Fibroblast of skin of abdomen (primary cell): ENCODE measurements around the gene HOXA4.

Experiments used
- DNase-seq: peaks from one replicate; pipeline ENCODE4 v3.0.0-alpha.2; 2013

The HOXA4 gene

GRCh38 chr7:27104341-27105058 lies 26.1 kb downstream of the HOXA4 start:
- no peak for DNase-seq

DNA sequence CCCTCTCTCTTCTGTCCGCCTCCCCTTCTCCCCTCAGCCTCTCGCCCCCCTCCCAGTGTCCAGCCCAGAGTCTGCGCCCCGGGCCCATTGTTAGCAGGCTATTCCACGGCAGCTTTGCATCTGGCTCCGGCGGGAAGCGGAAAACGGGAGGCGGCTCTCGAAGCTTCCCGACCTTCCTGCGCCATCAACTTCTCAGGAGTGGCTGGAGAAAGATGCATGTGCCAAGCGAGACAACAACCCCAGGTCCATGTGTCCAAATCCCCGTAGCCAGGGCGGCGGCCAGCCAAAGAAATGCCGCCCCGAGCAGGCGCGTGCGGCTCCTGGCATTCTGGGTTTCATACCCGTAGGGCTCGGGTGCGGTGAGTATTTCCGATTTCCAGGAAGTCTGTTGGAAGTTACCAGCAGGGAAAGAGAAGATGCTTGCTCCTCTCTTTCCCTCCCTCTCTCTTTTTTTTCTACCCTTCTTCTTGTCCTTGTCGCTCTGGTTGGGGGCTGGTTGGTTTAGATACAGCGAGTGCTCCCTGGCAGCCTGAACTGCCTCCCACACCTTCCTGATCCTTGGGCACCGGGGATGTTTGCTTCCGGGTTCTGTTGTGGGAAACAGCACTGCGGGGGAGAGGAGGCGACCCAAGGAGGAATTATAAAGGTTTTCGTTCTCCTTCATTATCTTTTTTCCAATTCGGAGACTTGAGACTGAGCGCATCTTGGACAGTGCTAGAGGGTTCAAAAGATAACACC lies 26.9 kb downstream of the HOXA4 start:
- DNase-seq: no peak

GRCh38 chr7:27102581-27103442 lies 27.7 kb downstream of the HOXA4 start, which contains the start of gene HOXA2:
Gene HOXA2, minus strand, starts transcription at chr7:27102683. Its CDS starts 183 bp downstream, at chr7:27102500.
- DNase-seq: no peak

DNA sequence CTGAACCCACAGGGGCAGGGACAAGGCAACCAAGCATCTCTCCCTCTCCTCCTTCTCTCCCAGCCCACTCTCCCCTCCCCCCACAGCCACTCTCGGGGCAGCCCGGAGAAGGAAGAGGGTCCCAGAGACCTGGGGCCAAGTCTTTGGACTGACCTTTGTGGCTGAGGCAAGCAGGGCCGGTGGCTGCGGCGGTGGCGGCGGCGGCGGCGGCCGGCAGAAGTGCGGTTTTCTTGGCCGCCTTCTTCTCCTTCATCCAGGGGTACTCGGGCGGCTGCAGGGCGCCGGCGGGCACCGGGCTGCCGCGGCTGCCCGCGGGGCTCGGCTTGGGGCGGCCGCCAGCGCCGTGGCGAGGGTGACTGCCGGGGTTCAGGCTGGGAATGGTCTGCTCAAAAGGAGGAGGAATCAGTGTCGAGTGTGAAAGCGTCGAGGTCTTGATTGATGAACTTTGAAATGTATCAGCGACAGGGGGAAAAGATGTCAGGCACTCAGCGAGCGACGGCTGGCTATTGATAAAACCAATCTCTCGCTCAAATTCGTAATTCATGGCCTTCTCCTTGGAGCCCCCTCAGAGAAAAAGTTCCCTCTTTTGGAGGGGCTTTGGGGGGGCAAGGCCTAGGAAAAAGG lies 28.5 kb downstream of the HOXA4 start:
- DNase-seq: no peak

DNA sequence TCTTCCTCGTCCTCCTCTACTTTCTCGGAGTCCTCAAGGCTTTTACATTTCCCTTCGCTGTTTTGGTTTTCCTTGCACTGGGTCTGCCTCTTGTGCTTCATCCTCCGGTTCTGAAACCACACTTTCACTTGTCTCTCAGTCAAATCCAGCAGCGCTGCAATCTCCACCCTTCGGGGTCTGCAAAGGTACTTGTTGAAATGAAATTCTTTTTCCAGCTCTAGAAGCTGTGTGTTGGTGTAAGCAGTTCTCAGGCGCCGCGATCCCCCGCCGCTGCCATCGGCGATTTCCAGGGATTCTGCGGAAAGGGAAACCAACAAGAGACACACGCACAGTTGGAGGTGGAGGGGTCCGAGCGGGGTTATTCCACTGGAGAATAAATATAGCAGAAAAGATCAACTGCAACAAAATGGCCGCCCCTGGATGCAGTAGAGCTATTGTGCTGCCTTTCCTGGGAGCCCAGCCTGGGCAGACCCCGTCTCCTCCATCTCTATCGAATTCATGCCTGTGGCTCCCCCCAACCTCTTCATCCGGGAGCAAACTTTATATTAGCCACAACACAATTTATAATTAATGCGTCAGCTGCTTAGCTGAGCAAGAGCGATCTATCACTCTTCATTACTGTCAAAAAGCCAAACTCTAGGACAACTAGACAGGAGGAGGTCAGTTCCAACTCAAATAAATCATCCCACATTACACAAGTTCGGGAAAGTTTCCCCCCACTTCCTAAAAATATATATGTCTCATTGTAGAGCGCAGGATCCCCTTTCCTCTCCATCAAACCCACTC lies 29.2 kb downstream of the HOXA4 start:
- DNase-seq: peak; percentile 78

DNA sequence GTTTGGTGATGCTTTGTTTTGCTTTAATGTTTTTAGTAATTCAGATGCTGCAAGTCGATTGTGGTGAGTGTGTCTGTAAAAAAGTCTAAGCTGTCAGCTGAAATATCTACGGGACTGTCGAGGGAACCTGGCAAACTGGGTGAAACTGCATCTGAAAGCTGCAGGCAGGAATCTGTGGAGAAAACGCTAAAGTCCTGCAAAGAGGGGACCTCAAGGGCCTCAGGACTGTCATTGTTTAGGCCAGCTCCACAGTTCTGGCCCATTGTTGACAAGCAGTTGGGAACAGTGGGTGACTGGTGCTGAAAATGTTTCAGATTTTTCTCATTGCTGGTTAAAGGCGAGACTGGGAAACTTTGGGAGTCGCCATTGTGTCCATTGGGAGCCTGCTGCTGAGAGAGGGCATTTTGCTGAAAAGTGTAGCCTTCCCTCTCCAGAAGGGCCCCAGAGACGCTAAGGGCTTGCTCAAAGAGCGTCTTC lies 29.8 kb downstream of the HOXA4 start:
- DNase-seq: no peak

- no peak for DNase-seq
These were observed 30.8 kb downstream of the HOXA4 start for GRCh38 chr7:27099453-27100370.

DNA sequence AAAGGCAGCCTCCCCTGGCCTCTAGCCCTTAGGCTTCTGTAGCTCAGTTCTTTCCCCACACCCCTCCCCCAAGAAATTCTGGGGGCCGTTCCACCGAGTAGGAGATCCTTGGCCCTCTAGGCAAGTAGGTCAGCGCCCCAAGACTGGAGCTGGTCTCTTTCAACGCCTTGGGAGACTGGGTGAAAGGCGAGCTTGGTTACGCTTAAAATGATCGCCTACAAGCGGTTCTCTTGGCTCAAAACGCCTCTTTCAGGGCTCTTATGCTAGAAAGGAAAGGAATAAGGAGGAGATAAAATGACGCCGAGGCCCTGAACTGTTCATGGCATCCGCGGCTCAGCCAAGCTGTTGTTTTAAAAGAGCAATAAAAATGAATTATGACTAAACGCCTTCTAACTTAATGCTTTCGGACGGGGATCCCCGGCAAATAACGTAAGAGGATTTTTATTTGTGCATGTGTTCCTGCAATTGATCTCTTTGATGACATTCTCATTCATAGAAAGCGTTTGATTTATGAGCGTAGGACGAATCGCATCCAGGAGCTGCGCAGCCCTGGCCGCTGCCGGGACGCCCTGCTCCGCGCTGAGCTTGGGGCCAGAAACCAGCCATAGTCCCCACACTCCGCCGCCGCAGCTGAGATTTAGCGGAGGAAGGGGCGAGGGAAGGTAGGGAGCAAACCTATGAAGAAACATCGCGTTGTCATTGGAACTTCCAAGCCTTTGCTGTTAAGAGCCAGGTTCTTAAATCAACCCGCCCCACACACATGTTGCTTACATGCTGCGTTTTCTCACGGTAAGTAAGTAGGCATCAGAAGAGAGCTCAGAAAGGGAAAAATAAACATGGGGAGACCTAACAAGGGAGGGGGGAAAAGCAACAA lies 31.7 kb downstream of the HOXA4 start:
- peak; percentile 80 for DNase-seq

GRCh38 chr7:27097686-27098577 lies 32.6 kb downstream of the HOXA4 start:
- DNase-seq: no peak

GRCh38 chr7:27096768-27097514 lies 33.6 kb downstream of the HOXA4 start:
- DNase-seq: no peak

DNA sequence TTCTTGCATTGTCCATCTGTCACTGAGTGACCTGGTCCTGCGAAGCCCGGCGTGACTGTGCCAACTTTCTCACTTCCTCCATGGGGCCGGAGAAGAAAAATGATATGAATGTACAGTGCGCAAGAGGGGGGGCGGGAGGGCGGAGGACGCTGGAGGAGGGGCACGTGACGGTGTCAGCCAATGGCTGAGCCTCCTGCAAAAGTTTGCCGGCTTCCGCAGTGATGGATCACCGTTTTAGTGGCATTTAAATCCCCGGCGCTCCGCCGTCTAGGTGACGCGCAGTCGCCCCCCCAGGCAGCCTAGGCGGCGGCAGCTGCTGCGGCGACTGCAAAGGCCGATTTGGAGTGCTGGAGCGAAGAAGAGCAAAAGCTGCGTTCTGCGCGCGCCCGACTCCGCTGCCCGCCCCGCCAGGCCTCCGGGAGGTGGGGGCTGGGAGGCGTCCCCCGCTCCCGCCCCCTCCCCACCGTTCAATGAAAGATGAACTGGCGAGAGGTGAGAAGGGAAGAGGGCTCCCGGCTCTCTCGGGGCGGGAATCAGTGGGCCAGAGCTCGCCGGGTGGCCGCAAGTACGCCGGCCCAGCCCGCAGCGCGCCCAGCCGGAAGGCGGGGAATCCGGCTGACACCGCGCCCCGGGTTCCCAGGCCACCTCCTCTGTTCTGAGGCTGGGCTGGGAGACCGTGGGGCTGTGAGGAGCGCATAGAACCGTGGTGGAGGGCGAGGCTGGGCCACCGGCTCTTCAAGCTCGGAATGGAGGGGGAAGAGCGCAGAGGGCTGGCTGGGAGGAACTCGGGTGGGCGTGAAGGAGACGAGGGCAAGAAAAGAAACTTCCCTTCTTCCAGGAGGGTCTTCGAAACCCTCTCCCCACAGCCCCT lies 34.4 kb downstream of the HOXA4 start, which contains the start of gene HOXA1:
HOXA1 (minus strand) TSS at position 104 of the 871 bp plus-strand sequence; CDS start at position 16, 88 bp downstream.
- DNase-seq: peak; percentile 95

DNA sequence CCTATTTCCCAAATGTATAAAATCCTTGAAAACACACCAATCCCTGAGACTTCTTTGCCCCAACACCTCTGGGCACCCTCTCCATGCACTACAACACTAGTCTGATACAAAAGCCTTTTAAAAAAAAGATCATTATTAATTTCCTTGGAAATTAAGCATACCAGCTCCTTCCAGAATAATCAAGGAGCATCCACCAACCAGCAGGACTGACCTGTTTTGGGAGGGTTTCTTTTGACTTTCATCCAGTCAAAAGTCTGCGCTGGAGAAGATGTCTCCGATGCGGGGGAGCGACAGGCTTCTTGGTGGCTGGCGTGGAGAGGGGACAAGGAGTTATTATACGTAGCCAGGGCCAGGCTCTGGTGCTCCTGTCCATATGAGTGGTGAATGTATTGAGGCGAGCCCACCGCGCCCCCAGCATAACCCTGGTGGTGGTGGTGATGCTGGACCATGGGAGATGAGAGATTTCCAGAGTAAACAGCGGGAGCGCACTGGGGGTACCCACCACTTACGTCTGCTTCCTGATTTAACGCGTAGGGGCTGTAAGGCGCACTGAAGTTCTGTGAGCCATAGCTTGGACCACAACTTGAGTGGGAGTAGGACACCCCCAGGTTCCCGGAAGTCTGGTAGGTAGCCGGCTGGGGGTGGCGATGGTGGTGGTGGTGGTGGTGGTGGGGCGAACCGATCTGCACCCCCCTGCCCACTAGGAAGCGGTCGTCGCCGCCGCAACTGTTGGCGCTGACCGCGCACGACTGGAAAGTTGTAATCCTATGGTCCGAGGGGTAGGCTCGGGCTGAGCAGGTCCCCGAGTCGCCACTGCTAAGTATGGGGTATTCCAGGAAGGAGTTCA lies 35.3 kb downstream of the HOXA4 start:
- no peak for DNase-seq

DNA sequence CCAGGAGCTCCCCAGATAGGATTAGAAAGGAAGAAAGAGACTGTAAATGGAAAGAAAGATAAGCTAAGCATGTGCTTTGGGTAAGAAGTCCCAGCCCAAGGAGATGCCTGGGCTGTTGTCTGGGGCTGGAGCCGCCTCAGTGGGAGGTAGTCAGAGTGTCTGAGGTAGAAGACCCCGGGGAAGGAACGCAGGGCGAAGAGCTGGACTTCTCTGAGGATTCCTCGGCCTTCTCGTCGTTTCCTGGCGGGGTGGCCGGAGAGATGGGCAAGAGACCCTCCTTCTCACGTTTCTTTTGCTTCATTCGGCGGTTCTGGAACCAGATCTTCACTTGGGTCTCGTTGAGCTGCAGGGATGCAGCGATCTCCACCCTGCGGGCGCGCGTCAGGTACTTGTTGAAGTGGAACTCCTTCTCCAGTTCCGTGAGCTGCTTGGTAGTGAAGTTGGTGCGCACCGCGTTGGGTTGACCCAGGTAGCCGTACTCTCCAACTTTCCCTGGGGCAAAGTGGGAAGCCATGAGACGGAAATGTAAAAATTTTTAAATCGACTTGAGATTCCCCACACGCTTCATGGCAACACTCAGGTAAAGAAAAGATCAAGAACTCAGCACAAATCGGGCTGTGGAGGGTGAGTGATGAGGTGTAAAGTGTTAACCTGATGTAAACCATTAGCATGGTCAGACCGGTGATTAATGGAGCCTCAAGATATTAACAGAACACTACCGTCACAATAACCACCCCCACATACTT lies 36.1 kb downstream of the HOXA4 start:
- no peak for DNase-seq

DNA sequence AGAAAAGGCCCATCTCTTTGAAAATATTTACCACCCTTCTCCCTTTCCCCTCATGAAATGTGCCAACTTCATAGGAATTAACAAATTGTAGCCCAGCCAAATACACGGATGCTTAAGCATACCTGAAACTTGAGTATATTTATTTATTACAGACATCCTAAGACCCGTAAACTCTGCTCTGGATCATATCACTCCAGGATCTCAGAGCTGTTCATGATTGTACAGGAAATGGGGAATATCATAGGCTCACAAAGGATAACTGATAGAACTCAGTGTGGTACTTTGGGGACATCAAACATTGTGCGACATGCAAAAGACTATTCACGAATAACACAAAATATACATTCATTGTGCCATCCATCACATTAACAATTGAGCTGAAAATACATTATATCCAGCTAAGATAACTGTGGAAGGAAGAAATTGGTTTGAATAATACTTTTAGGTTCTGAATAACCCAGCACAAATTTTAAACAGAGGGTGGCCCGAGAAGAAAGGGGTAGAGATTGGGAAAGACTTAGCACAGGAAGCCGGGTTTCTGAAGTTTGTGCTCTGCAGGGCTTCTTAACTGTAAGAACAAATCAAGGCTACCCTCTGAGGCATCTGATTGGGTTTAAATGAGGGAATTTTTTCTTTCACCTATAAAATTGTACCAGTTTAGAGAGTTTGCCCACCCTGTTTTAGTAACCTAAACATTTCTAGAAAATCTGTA lies 37.2 kb downstream of the HOXA4 start:
- DNase-seq: no peak
